GM13976 (cell line): Measurements from ENCODE around the gene HMGN4.
A peak's percentile ranks its signal among the peaks of the same experiment; 100 is the strongest.

Experiments used
- DNase-seq: peaks from one replicate; pipeline ENCODE4 v3.0.0; 2012; ENCODE audit warnings: low spot score
- in situ Hi-C: fragments of 300-500 bp; cut with MboI; formaldehyde crosslinking; loops from one replicate; pipeline ENCODE4 v1.12.0; 2022; ENCODE audit warnings: low sequenced_read_pairs, mixed read lengths, inconsistent platforms; ENCODE audit not compliant: unreplicated experiment
- TF ChIP-seq, protein P1 (sequence below): IDR thresholded peaks from 2 replicates; pipeline ENCODE4 v1.5.1; 2012; ENCODE audit warnings: borderline replicate concordance, mild to moderate bottlenecking; ENCODE audit not compliant: insufficient read depth; ENCODE audit errors: extremely low read depth, missing control alignments, control extremely low read depth

HMGN4 gene

DNA sequence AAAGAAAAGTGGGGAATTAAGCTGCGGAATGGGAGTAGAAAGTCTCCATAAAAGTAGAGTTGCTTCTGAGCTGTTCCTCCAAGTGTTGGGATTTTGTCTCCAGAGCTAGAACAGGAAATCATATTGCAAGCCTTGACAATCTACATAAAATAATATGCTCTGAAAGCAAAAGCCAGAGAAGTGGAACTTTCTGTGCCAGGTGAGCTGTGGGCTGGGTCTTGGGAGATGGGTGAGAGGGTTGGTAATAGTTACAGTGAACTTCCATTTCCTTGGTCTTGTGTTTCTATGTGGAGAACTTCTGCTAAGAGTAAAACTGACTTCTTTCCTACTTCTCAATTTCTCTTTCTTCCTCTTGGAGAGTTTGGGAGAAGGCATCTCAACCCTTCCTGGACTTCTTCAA lies 6.3 kb upstream of the HMGN4 start:
- DNase-seq = no peak
- TF ChIP-seq, protein P1, sequence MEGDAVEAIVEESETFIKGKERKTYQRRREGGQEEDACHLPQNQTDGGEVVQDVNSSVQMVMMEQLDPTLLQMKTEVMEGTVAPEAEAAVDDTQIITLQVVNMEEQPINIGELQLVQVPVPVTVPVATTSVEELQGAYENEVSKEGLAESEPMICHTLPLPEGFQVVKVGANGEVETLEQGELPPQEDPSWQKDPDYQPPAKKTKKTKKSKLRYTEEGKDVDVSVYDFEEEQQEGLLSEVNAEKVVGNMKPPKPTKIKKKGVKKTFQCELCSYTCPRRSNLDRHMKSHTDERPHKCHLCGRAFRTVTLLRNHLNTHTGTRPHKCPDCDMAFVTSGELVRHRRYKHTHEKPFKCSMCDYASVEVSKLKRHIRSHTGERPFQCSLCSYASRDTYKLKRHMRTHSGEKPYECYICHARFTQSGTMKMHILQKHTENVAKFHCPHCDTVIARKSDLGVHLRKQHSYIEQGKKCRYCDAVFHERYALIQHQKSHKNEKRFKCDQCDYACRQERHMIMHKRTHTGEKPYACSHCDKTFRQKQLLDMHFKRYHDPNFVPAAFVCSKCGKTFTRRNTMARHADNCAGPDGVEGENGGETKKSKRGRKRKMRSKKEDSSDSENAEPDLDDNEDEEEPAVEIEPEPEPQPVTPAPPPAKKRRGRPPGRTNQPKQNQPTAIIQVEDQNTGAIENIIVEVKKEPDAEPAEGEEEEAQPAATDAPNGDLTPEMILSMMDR = no peak
- in situ Hi-C loops = no loop called here

DNA sequence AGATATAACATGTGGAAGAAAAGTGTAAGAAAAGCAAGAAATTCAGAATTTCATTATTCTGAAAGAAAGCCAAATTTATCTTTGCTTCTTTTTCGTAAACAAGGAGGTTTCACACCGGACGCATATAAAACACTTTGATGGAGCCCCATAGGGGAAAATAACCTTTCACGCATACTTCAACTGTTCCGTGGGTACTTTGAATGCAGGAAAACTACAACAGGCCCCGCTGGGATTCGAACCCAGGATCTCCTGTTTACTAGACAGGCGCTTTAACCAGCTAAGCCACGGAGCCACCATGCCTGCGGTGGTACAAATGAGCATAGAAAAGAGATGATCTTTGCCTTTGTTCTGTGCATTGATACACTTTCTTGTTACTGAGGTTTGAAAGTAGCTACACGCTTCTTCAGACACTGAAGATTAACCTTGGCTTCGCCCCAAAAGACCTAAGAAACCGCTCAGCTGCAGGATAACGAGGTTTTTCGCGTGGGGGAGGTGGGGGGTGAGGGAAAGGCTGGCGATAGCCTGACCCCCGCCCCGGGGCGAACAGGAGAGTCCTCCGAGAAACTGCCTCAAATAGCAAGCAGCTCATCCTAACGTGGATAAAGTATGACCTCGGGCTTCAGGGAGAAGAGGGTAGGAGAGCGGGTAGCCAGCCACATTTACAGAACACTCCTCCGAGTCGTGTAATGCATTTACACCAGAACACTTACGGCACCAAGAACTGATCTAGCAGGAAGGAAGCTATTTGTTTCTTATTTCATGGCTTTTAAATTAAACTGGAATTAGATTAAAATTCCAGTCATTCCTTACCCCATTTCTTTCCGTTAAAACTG lies 5.3 kb upstream of the HMGN4 start:
- TF ChIP-seq, protein P1 = no peak
- in situ Hi-C loops = no loop called here
- peak; percentile 78 for DNase-seq

DNA sequence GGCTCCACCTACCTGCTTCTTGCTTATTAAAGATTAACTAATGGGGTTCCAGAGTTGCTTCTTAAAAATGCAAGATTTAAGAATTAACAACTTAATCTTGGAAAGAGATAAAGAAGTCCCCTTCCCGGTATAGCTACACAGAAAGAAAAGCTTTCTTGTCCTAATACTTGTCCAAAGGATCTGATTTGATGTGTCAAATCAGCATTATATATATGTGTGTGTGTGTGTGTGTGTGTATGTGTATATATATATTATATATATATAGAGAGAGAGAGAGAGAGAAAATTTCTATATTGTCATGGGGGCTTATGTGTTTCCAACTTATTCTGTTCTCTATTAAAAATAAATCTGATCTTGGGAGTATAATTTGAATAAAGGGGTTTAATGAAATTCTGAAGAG lies 4.6 kb upstream of the HMGN4 start:
- in situ Hi-C loops = no loop called here
- DNase-seq = no peak
- TF ChIP-seq, protein P1 = no peak

DNA sequence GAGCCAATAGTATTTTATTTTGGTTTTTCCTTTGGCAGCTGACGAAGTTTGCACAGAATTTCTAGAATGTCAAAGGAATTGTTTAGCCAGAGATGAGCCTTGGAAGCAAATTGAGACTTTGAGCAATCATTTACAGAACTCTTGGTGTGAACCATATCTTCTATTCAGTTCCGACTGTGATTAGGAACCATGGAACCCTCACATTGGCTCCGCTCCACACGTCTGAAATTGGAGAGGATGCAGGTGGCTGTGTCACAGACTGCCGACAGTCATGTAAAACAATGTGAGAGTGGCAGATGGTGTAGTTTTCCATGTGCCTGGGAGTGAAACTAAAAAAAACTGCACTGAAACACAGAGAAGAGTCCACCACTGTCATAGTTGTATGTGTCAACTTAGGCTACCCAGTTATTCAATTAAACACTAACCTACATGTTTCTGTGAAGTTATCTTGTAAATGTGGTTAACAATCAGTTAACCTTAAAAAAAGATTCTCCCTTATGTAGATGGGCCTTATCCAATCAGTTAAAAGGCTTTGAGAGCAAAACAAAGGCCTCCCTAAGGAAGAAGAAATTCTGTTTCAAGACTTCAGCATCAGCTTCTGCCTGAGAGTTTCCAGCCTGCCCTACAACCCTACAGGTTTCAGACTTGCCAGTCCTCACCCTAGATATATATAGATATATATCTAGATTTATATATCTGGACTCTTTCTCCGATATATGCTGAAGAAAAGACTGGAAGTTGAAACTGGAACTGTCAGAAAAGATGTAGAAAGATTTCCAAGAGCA lies 3.3 kb upstream of the HMGN4 start:
- DNase-seq = no peak

DNA sequence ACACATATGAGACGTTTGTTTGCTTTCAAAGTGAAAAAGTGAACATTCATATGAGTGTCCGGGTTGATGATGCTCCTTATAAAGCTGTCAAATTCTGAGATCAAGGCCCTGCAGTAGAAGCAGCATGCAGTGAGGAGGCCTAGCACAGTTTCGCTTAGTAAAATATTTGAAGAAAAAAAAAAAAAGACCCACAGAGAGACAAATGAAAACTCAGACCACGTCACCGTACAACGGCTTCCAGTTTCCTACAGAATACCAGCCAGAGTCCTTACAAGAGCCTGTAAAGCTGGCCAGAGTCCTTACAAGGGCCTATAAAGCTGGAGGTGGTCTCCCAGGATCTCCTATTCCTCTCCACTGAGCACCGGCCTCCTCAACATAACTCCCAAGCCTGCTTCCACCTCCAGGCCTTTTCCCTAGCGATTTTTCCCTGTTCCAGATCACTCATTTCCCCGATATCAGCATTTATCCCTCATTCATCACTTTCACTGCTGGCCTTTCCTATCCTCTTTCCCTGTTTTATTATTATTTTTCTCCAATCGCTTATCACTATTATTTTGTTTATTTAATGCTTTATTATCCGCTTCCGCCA lies 1.5 kb upstream of the HMGN4 start:
- TF ChIP-seq, protein P1 = no peak
- in situ Hi-C loops = no loop called here
- peak; percentile 49 for DNase-seq

More for the DNA sequence above, 3.3 kb upstream of the HMGN4 start:
- in situ Hi-C loops = no loop called here
- TF ChIP-seq, protein P1 = no peak

DNA sequence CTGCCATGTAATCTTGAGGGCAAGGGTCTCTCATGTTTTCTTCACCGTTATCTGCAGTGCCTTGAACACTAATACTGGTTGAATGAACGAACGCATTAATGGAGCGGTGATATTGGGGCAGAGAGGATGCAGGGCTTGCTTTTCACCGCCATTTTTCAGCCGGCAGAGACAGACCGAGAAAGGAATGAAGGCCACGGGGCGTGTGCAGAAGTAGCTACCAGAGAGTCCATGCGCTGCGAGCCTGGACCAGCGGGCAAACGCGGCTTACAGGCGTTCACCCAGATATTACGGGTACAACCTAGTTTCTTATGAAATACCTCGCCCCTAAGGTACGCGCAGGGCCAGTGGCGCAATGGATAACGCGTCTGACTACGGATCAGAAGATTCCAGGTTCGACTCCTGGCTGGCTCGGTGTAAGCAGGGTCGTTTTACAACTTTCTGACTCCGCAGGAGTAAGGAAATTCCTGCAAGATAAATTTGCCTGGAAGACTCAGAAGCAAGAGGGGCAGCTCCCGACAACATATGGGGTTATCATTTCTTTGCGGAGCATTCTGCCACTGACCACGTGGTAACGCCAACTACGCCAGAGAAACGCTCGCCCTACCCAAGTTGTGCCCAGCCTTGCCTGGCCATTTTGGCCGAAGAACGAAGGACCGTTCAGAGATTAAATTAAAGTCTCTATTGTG lies 863 bp upstream of the HMGN4 start:
- TF ChIP-seq, protein P1 = no peak
- in situ Hi-C loops = no loop called here
- peak; percentile 71 for DNase-seq
